GM23338 (cell line): ENCODE measurements around the gene KLK15.

Experiments
- CREB1 ChIP-seq: fragments of 250-450 bp; sonication (Bioruptor Pico); IDR thresholded peaks from 2 replicates; pipeline ENCODE4 v1.5.0; 2020; ENCODE audit warnings: low read depth, mild to moderate bottlenecking, moderate library complexity
- CTCF ChIP-seq, 2 experiments: fragments of 200-600 bp in 1 of 2; sonication (generic) in 1 of 2; conservative IDR thresholded peaks; 2 replicates each; pipeline versions ENCODE4 v1.5.1 to v1.6.1; 2016 to 2017; ENCODE audit warnings: antibody characterized with exemption in 2 of 2, low read depth in 2 of 2, mild to moderate bottlenecking in 2 of 2, moderate library complexity in 1 of 2
- ETS1 ChIP-seq: IDR thresholded peaks from 2 replicates; pipeline ENCODE4 v1.6.1; 2016; ENCODE audit warnings: antibody characterized with exemption
- EZH2 ChIP-seq: fragments of 200-600 bp; sonication (generic); IDR thresholded peaks from one replicate; pipeline ENCODE4 v1.8.0; 2017; ENCODE audit warnings: antibody characterized with exemption, mild to moderate bottlenecking, low read depth; ENCODE audit not compliant: unreplicated experiment
- EZH2phosphoT487 ChIP-seq: fragments of 200-600 bp; sonication (generic); IDR thresholded peaks from one replicate; pipeline ENCODE4 v1.8.1; 2018; ENCODE audit warnings: antibody characterized with exemption; ENCODE audit not compliant: unreplicated experiment
- JUNB ChIP-seq: IDR thresholded peaks from one replicate; pipeline ENCODE4 v1.6.1; 2016; ENCODE audit warnings: antibody characterized with exemption; ENCODE audit not compliant: unreplicated experiment
- POLR2AphosphoS5 ChIP-seq: IDR thresholded peaks from 2 replicates; pipeline ENCODE4 v1.6.1; 2016; ENCODE audit warnings: antibody characterized with exemption, low read depth
- REST ChIP-seq: IDR thresholded peaks from one replicate; pipeline ENCODE4 v1.6.1; 2018; ENCODE audit warnings: antibody characterized with exemption; ENCODE audit not compliant: unreplicated experiment

GRCh38 chr19:50861010-50861409, 27.6 kb upstream of the KLK15 start:
- TF ChIP-seq CTCF (conservative IDR thresholded peaks at IDR 0.05; ENCODE audit: low read depth in 2 of 2) (no peak), POLR2AphosphoS5 (no peak), REST (no peak), CREB1 (no peak), EZH2 (no peak), ETS1 (no peak), JUNB (no peak), EZH2phosphoT487 (no peak)
